GM06990 (cell line): ENCODE measurements around the gene ICAM5.
A peak's percentile ranks its signal among the peaks of the same experiment; 100 is the strongest.
"Not testable (repeated sequence)": the region's sequence is repeated elsewhere in the genome, so short reads cannot be mapped to it uniquely, and the experiment has no call there.

Source experiments
- DNase-seq: peaks from one replicate; pipeline ENCODE4 v3.0.0-alpha.2; 2011; ENCODE audit not compliant: insufficient read length; ENCODE audit errors: extremely low read depth
- H3K27me3 ChIP-seq: replicated peaks from 2 replicates; pipeline ENCODE4 v1.6.0; 2011; ENCODE audit warnings: low read length; ENCODE audit not compliant: control insufficient read depth, insufficient read depth
- H3K36me3 ChIP-seq: 2 replicates; pipeline ENCODE4 v1.5.1; 2011; ENCODE audit warnings: low read length; ENCODE audit not compliant: control insufficient read depth, insufficient read depth
- H3K4me3 ChIP-seq: replicated peaks from 2 replicates; pipeline ENCODE4 v1.5.1; 2011; ENCODE audit warnings: low read depth, mild to moderate bottlenecking, control low read depth, low read length
- CTCF ChIP-seq: IDR thresholded peaks from 2 replicates; pipeline ENCODE4 v1.5.1; 2011; ENCODE audit warnings: low read length, control low read depth, mild to moderate bottlenecking, inconsistent platforms; ENCODE audit not compliant: insufficient read depth, poor library complexity, severe bottlenecking

ICAM5 gene

GRCh38 chr19:10333758-10334587, 44.2 kb downstream of the ICAM5 start:
- Histone ChIP-seq H3K36me3 (peaks cover 28% of the 10 kb centered on the region), H3K27me3 (no peaks in the 10 kb centered on the region), H3K4me3 (peak overlapping the region; percentile 93)
- TF ChIP-seq CTCF, result no peak
- no peak for DNase-seq

- no peak for DNase-seq
- H3K36me3 ChIP-seq, result peaks cover 24% of the 10 kb centered on the region
- no peak overlapping the region for H3K4me3 ChIP-seq
- no peaks in the 10 kb centered on the region for H3K27me3 ChIP-seq
- TF ChIP-seq CTCF, result no peak
These were observed 45.0 kb downstream of the ICAM5 start for GRCh38 chr19:10334588-10335351.

- TF ChIP-seq CTCF, result no peak
- H3K27me3 ChIP-seq, result no peaks in the 10 kb centered on the region
- peaks cover 18% of the 10 kb centered on the region for H3K36me3 ChIP-seq
- no peak overlapping the region for H3K4me3 ChIP-seq
- DNase-seq, result no peak
These were observed 45.7 kb downstream of the ICAM5 start for GRCh38 chr19:10335352-10335985.

- not testable (repeated sequence) for H3K4me3 ChIP-seq, DNase-seq, H3K27me3 ChIP-seq
- H3K36me3 ChIP-seq, result peaks cover 17% of the 10 kb centered on the region
These were observed 47.0 kb downstream of the ICAM5 start for GRCh38 chr19:10336725-10337124.

- H3K27me3 ChIP-seq, result no peaks in the 10 kb centered on the region
- H3K4me3 ChIP-seq, result peak overlapping the region; percentile 85
- DNase-seq, result no peak
- no peak for TF ChIP-seq CTCF
- peaks cover 13% of the 10 kb centered on the region for H3K36me3 ChIP-seq
These were observed 49.2 kb downstream of the ICAM5 start for GRCh38 chr19:10338940-10339339.
